K562 (cell line): ENCODE results near the gene C11orf98. TPM values are rescaled to one million over a fixed set of nuclear protein-coding genes. Genes with fewer than 3 reads are reported as not detected.
A peak's percentile ranks its signal among the peaks of the same experiment; 100 is the strongest.

ENCODE experiments used
- ARID4B ChIP-seq: sonication (generic); formaldehyde crosslinking; IDR thresholded peaks from 2 replicates; pipeline ENCODE4 v1.8.0; 2022; ENCODE audit warnings: mild to moderate bottlenecking, missing genetic modification reagents
- CHD1 ChIP-seq: fragments of 200-600 bp; sonication (generic); IDR thresholded peaks from one replicate; pipeline ENCODE4 v1.6.1; 2012; ENCODE audit warnings: mild to moderate bottlenecking, moderate library complexity, low read length, inconsistent platforms
- DACH1 ChIP-seq: fragments of 450-650 bp; IDR thresholded peaks from 2 replicates; pipeline ENCODE4 v1.6.1; 2018; ENCODE audit not compliant: partially characterized antibody
- ELK3 ChIP-seq: fragments of 450-650 bp; formaldehyde crosslinking; IDR thresholded peaks from 2 replicates; pipeline ENCODE4 v1.4.0; 2020; ENCODE audit warnings: mild to moderate bottlenecking
- KDM2B ChIP-seq: fragments of 250-450 bp; sonication (Bioruptor Pico); IDR thresholded peaks from 2 replicates; pipeline ENCODE4 v1.8.0; 2021; ENCODE audit warnings: mild to moderate bottlenecking, moderate library complexity
- KLF1 ChIP-seq: fragments of 450-650 bp; IDR thresholded peaks from 2 replicates; pipeline ENCODE4 v1.6.1; 2016; ENCODE audit warnings: missing genetic modification characterization, missing compliant biosample characterization
- MCM5 ChIP-seq: fragments of 450-650 bp; IDR thresholded peaks from 2 replicates; pipeline ENCODE4 v1.6.1; 2016; ENCODE audit warnings: low read depth
- NFYB ChIP-seq: IDR thresholded peaks from 2 replicates; pipeline ENCODE4 v1.6.1; 2011; ENCODE audit warnings: mild to moderate bottlenecking, moderate library complexity; ENCODE audit not compliant: insufficient read length; ENCODE audit errors: extremely low read depth
- RFX1 ChIP-seq: fragments of 450-650 bp; IDR thresholded peaks from 2 replicates; pipeline ENCODE4 v1.6.1; 2016; ENCODE audit warnings: mild to moderate bottlenecking, moderate library complexity
- SIN3B ChIP-seq: fragments of 450-650 bp; IDR thresholded peaks from 2 replicates; pipeline ENCODE4 v1.6.1; 2017; ENCODE audit warnings: low read depth, mild to moderate bottlenecking, moderate library complexity
- SMARCA5 ChIP-seq: fragments of 450-650 bp; IDR thresholded peaks from 2 replicates; pipeline ENCODE4 v1.6.1; 2016
- SUPT5H ChIP-seq: fragments of 450-650 bp; IDR thresholded peaks from 2 replicates; pipeline ENCODE4 v1.6.1; 2016
- TEAD1 ChIP-seq, 2 experiments: fragments of 450-650 bp in 1 of 2; sonication (generic) in 1 of 2; formaldehyde crosslinking; IDR thresholded peaks; 2 replicates each; pipeline versions ENCODE4 v1.4.0 to v1.8.0; 2020 to 2022; ENCODE audit warnings: mild to moderate bottlenecking in 2 of 2, missing genetic modification reagents in 1 of 2
- ZNF274 ChIP-seq: IDR thresholded peaks from 2 replicates; pipeline ENCODE4 v1.6.1; 2011; ENCODE audit warnings: low read depth, mild to moderate bottlenecking, low read length, moderate library complexity, borderline replicate concordance
- ZNF609 ChIP-seq: sonication (generic); formaldehyde crosslinking; IDR thresholded peaks from 2 replicates; pipeline ENCODE4 v1.8.1; 2023; ENCODE audit warnings: missing genetic modification reagents, mild to moderate bottlenecking, borderline replicate concordance
- ZNF740 ChIP-seq, 3 experiments: fragments of 200-800 bp in 1 of 3; sonication (Bioruptor generic) in 1 of 3; sonication (generic) in 1 of 3; formaldehyde crosslinking in 1 of 3; IDR thresholded peaks; 2 replicates each; pipeline versions ENCODE4 v1.6.1 to v1.8.0; 2016 to 2022; ENCODE audit warnings: mild to moderate bottlenecking in 2 of 3, missing compliant biosample characterization in 2 of 3, missing genetic modification characterization in 2 of 3, missing genetic modification reagents in 1 of 3
- polyA plus RNA-seq, 8 experiments: library from polyadenylated mRNA; depleted of rRNA in 4 of 8; stranded (reverse) in 5 of 8; unstranded in 3 of 8; fragments of >200 nt; fragmentation: Nextera tagmentation in 2 of 8; fragmentation: Illumina TruSeq in 1 of 8; extraction: Ambion mirVana in 2 of 8; extraction: Trizol in 1 of 8; gene quantifications; 2 replicates each; pipeline versions ENCODE4 v1.2.1 to v1.2.3, GENCODE V29; 2011 to 2014; ENCODE audit warnings: inconsistent platforms in 1 of 8, missing spikeins in 1 of 8
- total RNA-seq, 7 experiments: library from RNA; depleted of rRNA in 6 of 7; stranded (reverse); fragments of >200 nt in 6 of 7; fragmentation: Illumina TruSeq in 2 of 7; extraction: Trizol in 2 of 7; gene quantifications; 2 replicates each; pipeline versions ENCODE4 v1.2.1 to v1.2.3, GENCODE V29; 2011 to 2021; ENCODE audit warnings: low replicate concordance in 1 of 7

Gene C11orf98
- total and polyA plus RNA-seq, 9 of the 15 experiments (the other 6 are each of a cell fraction or from before 2014, with no cell fraction given): 103 to 352 (median 218) TPM

- peak; percentile 44; the same call in 1 of the 2 replicates for TF ChIP-seq ZNF609 (CRISPR knock-in tag)
- no peak for TF ChIP-seq ZNF740 (CRISPR knock-in tag; IDR thresholded peaks at IDR 0.05)
- no peak for TF ChIP-seq ZNF740 (tag; IDR thresholded peaks at IDR 0.05)
- TF ChIP-seq RFX1: no peak
- no peak; the same call in 1 of the 2 replicates for TF ChIP-seq KDM2B (CRISPR knock-in tag)
- no peak for TF ChIP-seq MCM5
- TF ChIP-seq ELK3: no peak
- TF ChIP-seq SUPT5H: peak; percentile 93
- TF ChIP-seq DACH1: no peak
- no peak for TF ChIP-seq SMARCA5
- peak; percentile 97 for TF ChIP-seq CHD1
- no peak for TF ChIP-seq ZNF274
- TF ChIP-seq NFYB: peak; percentile 56
- peak; percentile 34 to 68; a peak in 2 of 4 replicates for TF ChIP-seq TEAD1 (CRISPR knock-in tag; IDR thresholded peaks at IDR 0.05)
- peak; percentile 62 for TF ChIP-seq SIN3B
- TF ChIP-seq ARID4B (CRISPR knock-in tag): no peak; the same call in 1 of the 2 replicates
- TF ChIP-seq KLF1 (tag): no peak
These were observed 18.8 kb downstream of the C11orf98 start, which contains the start of gene GANAB (continued) for GRCh38 chr11:62645946-62646824.
